H1 (cell line): ENCODE data around the gene BTBD9. TPM values are rescaled to one million over a fixed set of nuclear protein-coding genes. Genes with fewer than 3 reads are reported as not detected.

Experiments
- CTCF ChIA-PET: fragments of 300-600 bp; sonication (Branson Sonifier 250); formaldehyde crosslinking; loops from one replicate; lab custom pipeline; 2021; ENCODE audit not compliant: partially characterized antibody; lab: Charles Lee
- POLR2A ChIA-PET: fragments of 300-600 bp; sonication (Branson Sonifier 250); formaldehyde crosslinking; loops from one replicate; lab custom pipeline; 2021; ENCODE audit warnings: inconsistent platforms; ENCODE audit not compliant: partially characterized antibody; lab: Charles Lee
- DNase-seq, 2 experiments: peaks; one replicate each; pipeline versions ENCODE4 v3.0.0 to v3.0.0-alpha.2; 2010 to 2022; ENCODE audit warnings: low spot score in 2 of 2, low read depth in 1 of 2, mixed read lengths in 1 of 2
- FAIRE-seq: peaks from 2 replicates; lab custom pipeline; 2011; peaks lifted over from hg19 to GRCh38; lab: Jason Lieb, UNC
- H2AFZ ChIP-seq: 2 replicates; pipeline ENCODE4 v1.8.1; 2012; ENCODE audit warnings: low read length, inconsistent platforms
- H2AK5ac ChIP-seq: 2 replicates; pipeline ENCODE4 v1.6.1; 2013; ENCODE audit warnings: low read depth, low read length
- H2BK120ac ChIP-seq: replicated peaks from 2 replicates; pipeline ENCODE3; 2013; ENCODE audit warnings: low read depth, low read length, inconsistent platforms
- H2BK12ac ChIP-seq: 2 replicates; pipeline ENCODE4 v1.6.1; 2013; ENCODE audit warnings: low read depth, low read length
- H2BK15ac ChIP-seq: 2 replicates; pipeline ENCODE4 v1.6.1; 2013; ENCODE audit warnings: low read length
- H2BK20ac ChIP-seq: 2 replicates; pipeline ENCODE4 v1.6.1; 2013; ENCODE audit warnings: low read length
- H2BK5ac ChIP-seq: 2 replicates; pipeline ENCODE4 v1.6.1; 2013; ENCODE audit warnings: low read depth, low read length
- H3K14ac ChIP-seq: 2 replicates; pipeline ENCODE4 v1.6.1; 2013; ENCODE audit warnings: inconsistent platforms; ENCODE audit not compliant: insufficient read length
- H3K18ac ChIP-seq: 2 replicates; pipeline ENCODE4 v1.6.1; 2013; ENCODE audit warnings: low read length; ENCODE audit errors: extremely low read depth
- H3K23ac ChIP-seq: 2 replicates; pipeline ENCODE4 v1.6.1; 2013; ENCODE audit warnings: inconsistent platforms; ENCODE audit not compliant: insufficient read length
- H3K23me2 ChIP-seq: 2 replicates; pipeline ENCODE4 v1.6.1; 2013; ENCODE audit warnings: low read depth, low read length
- H3K27ac ChIP-seq: 2 replicates; pipeline ENCODE4 v1.6.1; 2011; ENCODE audit warnings: low read depth, low read length, inconsistent platforms
- H3K27me3 ChIP-seq, 4 experiments: replicated peaks in 1 of 4; 1 replicate in 1 of 4; 2 replicates in 3 of 4; pipeline versions ENCODE4 v1.6.1 to v1.8.1; 2011 to 2013; ENCODE audit warnings: low read length in 3 of 4, mild to moderate bottlenecking in 3 of 4, inconsistent platforms in 2 of 4, mixed read lengths in 2 of 4, moderate library complexity in 1 of 4; ENCODE audit not compliant: control insufficient read depth in 3 of 4, insufficient read depth in 3 of 4; ENCODE audit errors: extremely low read depth in 1 of 4
- H3K36me3 ChIP-seq, 4 experiments: 2 replicates each; pipeline versions ENCODE4 v1.6.1 to v1.8.1; 2011 to 2013; ENCODE audit warnings: mild to moderate bottlenecking in 4 of 4, low read length in 3 of 4, moderate library complexity in 2 of 4, control low read depth in 1 of 4, inconsistent platforms in 1 of 4; ENCODE audit not compliant: insufficient read depth in 4 of 4, control insufficient read depth in 2 of 4
- H3K4ac ChIP-seq: replicated peaks from 2 replicates; pipeline ENCODE3; 2013; ENCODE audit warnings: low read length, low read depth, mixed read lengths, inconsistent platforms; ENCODE audit not compliant: insufficient read length
- H3K4me1 ChIP-seq, 4 experiments: replicated peaks in 1 of 4; 1 replicate in 1 of 4; 2 replicates in 3 of 4; pipeline versions ENCODE4 v1.6.1 to v1.8.1; 2011 to 2013; ENCODE audit warnings: low read length in 3 of 4, inconsistent platforms in 2 of 4, mixed read lengths in 1 of 4; ENCODE audit not compliant: insufficient read depth in 4 of 4, control insufficient read depth in 3 of 4
- H3K4me2 ChIP-seq, 2 experiments: 2 replicates each; pipeline versions ENCODE4 v1.6.1 to v1.8.1; 2011 to 2013; ENCODE audit warnings: low read depth in 2 of 2, low read length in 2 of 2, control low read depth in 1 of 2, inconsistent platforms in 1 of 2, mild to moderate bottlenecking in 1 of 2; ENCODE audit not compliant: insufficient read depth in 1 of 2
- H3K4me3 ChIP-seq, 4 experiments: fragments of 200-600, 300-600 bp in 1 of 4; sonication (generic), shearing (Covaris generic), sonication (Bioruptor Twin) in 1 of 4; 2 replicates each; pipeline versions ENCODE4 v1.5.1 to v1.8.1; 2011 to 2016; ENCODE audit warnings: low read length in 4 of 4, low read depth in 3 of 4, control low read depth in 2 of 4, inconsistent platforms in 2 of 4, mild to moderate bottlenecking in 2 of 4, mixed read lengths in 1 of 4, moderate library complexity in 1 of 4; ENCODE audit not compliant: insufficient read depth in 2 of 4; ENCODE audit errors: extremely low read depth in 1 of 4
- H3K56ac ChIP-seq: replicated peaks from 2 replicates; pipeline ENCODE3; 2013; ENCODE audit warnings: low read depth, mild to moderate bottlenecking, mixed read lengths, low read length, inconsistent platforms; ENCODE audit not compliant: insufficient read length
- H3K79me1 ChIP-seq: 2 replicates; pipeline ENCODE4 v1.6.1; 2013; ENCODE audit warnings: low read depth, low read length, control low read depth
- H3K79me2 ChIP-seq, 2 experiments: 2 replicates each; pipeline versions ENCODE4 v1.6.1 to v1.8.1; 2012 to 2013; ENCODE audit warnings: low read length in 2 of 2, mild to moderate bottlenecking in 2 of 2, inconsistent platforms in 1 of 2; ENCODE audit not compliant: insufficient read depth in 2 of 2, control insufficient read depth in 1 of 2
- H3K9ac ChIP-seq, 4 experiments: replicated peaks in 1 of 4; 1 replicate in 1 of 4; 2 replicates in 3 of 4; pipeline versions ENCODE4 v1.6.1 to v1.8.1; 2011 to 2013; ENCODE audit warnings: low read depth in 3 of 4, low read length in 3 of 4, control low read depth in 2 of 4, mild to moderate bottlenecking in 2 of 4, moderate library complexity in 2 of 4, inconsistent platforms in 1 of 4; ENCODE audit errors: extremely low read depth in 1 of 4
- H3K9me3 ChIP-seq, 2 experiments: 2 replicates each; pipeline versions ENCODE4 v1.6.1 to v1.8.1; 2012 to 2013; ENCODE audit warnings: mild to moderate bottlenecking in 2 of 2, moderate library complexity in 2 of 2, control low read depth in 1 of 2, inconsistent platforms in 1 of 2, low read depth in 1 of 2, low read length in 1 of 2, mixed read lengths in 1 of 2; ENCODE audit not compliant: insufficient read depth in 2 of 2
- H4K20me1 ChIP-seq, 2 experiments: replicated peaks in 1 of 2; 2 replicates each; pipeline versions ENCODE3 to v1.8.1; 2011 to 2013; ENCODE audit warnings: inconsistent platforms in 2 of 2, low read length in 2 of 2, mild to moderate bottlenecking in 1 of 2; ENCODE audit not compliant: insufficient read depth in 2 of 2, control insufficient read depth in 1 of 2
- H4K5ac ChIP-seq: 2 replicates; pipeline ENCODE4 v1.6.1; 2013; ENCODE audit warnings: low read length, low read depth, mixed read lengths, inconsistent platforms; ENCODE audit not compliant: insufficient read length
- H4K8ac ChIP-seq: 2 replicates; pipeline ENCODE4 v1.8.0; 2013; ENCODE audit warnings: mild to moderate bottlenecking, moderate library complexity, low read length, inconsistent platforms; ENCODE audit not compliant: insufficient read depth; ENCODE audit errors: extremely low read depth
- H4K91ac ChIP-seq: replicated peaks from 2 replicates; pipeline ENCODE3; 2013; ENCODE audit warnings: low read length, mixed read lengths, inconsistent platforms; ENCODE audit not compliant: insufficient read length
- ATF2 ChIP-seq: IDR thresholded peaks from 2 replicates; pipeline ENCODE4 v1.6.1; 2012; ENCODE audit warnings: low read length, inconsistent platforms
- CHD2 ChIP-seq: IDR thresholded peaks from 2 replicates; pipeline ENCODE4 v1.6.1; 2012; ENCODE audit warnings: low read length, improper control_type of control experiment
- CTBP2 ChIP-seq: IDR thresholded peaks from 2 replicates; pipeline ENCODE4 v1.7.0; 2011; ENCODE audit warnings: borderline replicate concordance, mild to moderate bottlenecking, moderate library complexity, mixed read lengths, low read length; ENCODE audit not compliant: insufficient read depth, insufficient read length
- GTF2F1 ChIP-seq: IDR thresholded peaks from 2 replicates; pipeline ENCODE4 v1.6.1; 2012; ENCODE audit warnings: low read depth, low read length, improper control_type of control experiment, borderline replicate concordance
- RFX5 ChIP-seq: IDR thresholded peaks from 2 replicates; pipeline ENCODE4 v1.6.1; 2011; ENCODE audit warnings: low read depth, low read length, improper control_type of control experiment, borderline replicate concordance
- SIN3A ChIP-seq, 2 experiments: IDR thresholded peaks in 1 of 2; conservative IDR thresholded peaks in 1 of 2; 2 replicates each; pipeline ENCODE4 v1.6.1; 2011 to 2012; ENCODE audit warnings: low read length in 2 of 2, improper control_type of control experiment in 1 of 2, low read depth in 1 of 2, mild to moderate bottlenecking in 1 of 2
- TBP ChIP-seq: IDR thresholded peaks from 2 replicates; pipeline ENCODE4 v1.6.1; 2011; ENCODE audit warnings: low read depth, low read length, improper control_type of control experiment
- TEAD4 ChIP-seq: IDR thresholded peaks from 2 replicates; pipeline ENCODE4 v1.6.1; 2012; ENCODE audit warnings: low read depth, low read length, inconsistent platforms, mixed read lengths
- USF2 ChIP-seq: IDR thresholded peaks from 2 replicates; pipeline ENCODE4 v1.6.1; 2011; ENCODE audit warnings: low read length, improper control_type of control experiment
- WGBS, 2 experiments: shearing (Covaris generic) in 1 of 2; methylation state at CpG; one replicate each; pipeline versions ENCODE4 v1.1.6 to v1.1.7; 2013 to 2015; ENCODE audit warnings: low lambda C conversion rate in 2 of 2, mixed read lengths in 2 of 2, inconsistent platforms in 1 of 2, low coverage in 1 of 2, missing lambda C conversion rate in 1 of 2; ENCODE audit not compliant: insufficient replicate concordance in 2 of 2, insufficient coverage in 1 of 2, insufficient read length in 1 of 2; ENCODE audit errors: extremely low coverage in 1 of 2, missing lambda C conversion rate in 1 of 2; 5-methylcytosine and 5-hydroxymethylcytosine counted together
- polyA plus RNA-seq, 7 experiments: library from polyadenylated mRNA; depleted of rRNA in 3 of 7; stranded (reverse) in 5 of 7; unstranded in 2 of 7; fragments of >200 nt in 5 of 7; fragments of 200-250 nt in 2 of 7; gene quantifications; 1 replicate in 5 of 7; 2 replicates in 1 of 7; 4 replicates in 1 of 7; pipeline versions ENCODE4 v1.2.1 to v1.2.3, GENCODE V29; 2011 to 2013; ENCODE audit warnings: missing spikeins in 2 of 7, mixed read lengths in 2 of 7
- total RNA-seq: library from RNA; stranded (reverse); fragmentation: NEBNext Ultra II Directional; extraction: Animal tissue kit (Norgen Biotek cat#: 25700); gene quantifications from 2 replicates; pipeline ENCODE4 v1.2.1, GENCODE V29; 2021

Gene BTBD9
- total and polyA plus RNA-seq, 2 of the 8 experiments (the other 6 are each of a cell fraction or from before 2014, with no cell fraction given), result 0.92 to 4.1 TPM

- Histone ChIP-seq H3K18ac (no peak overlapping the region), H4K5ac (no peak overlapping the region), H3K36me3 (peaks cover 0 to 6% (median 0%) of the 10 kb centered on the region in 4 experiments; a peak in 1 of 8 replicates), H3K79me2 (no peaks in the 10 kb centered on the region), H2AK5ac (no peak overlapping the region), H2BK5ac (no peak overlapping the region), H2BK12ac (no peak overlapping the region), H3K23ac (no peak overlapping the region), H3K9ac (no peak overlapping the region), H2BK20ac (no peak overlapping the region), H4K20me1 (no peaks in the 10 kb centered on the region), H3K27ac (no peak overlapping the region), H3K4me1 (no peaks in the 10 kb centered on the region), H2AFZ (no peak overlapping the region), H3K4me2 (no peak overlapping the region), H4K91ac (no peak overlapping the region), H2BK15ac (no peak overlapping the region), H3K4ac (no peak overlapping the region), H4K8ac (no peak overlapping the region), H3K14ac (no peak overlapping the region), H3K4me3 (no peak overlapping the region), H2BK120ac (no peak overlapping the region), H3K27me3 (no peaks in the 10 kb centered on the region), H3K56ac (no peak overlapping the region), H3K79me1 (no peaks in the 10 kb centered on the region), H3K23me2 (no peaks in the 10 kb centered on the region), H3K9me3 (peaks cover 0 to 6% of the 10 kb centered on the region in 2 experiments; a peak in 1 of 4 replicates)
- TF ChIP-seq GTF2F1 (no peak), TBP (no peak), CHD2 (no peak), CTBP2 (no peak), USF2 (no peak), SIN3A (conservative IDR thresholded peaks at IDR 0.05 in 1 of 2, IDR thresholded peaks at IDR 0.05 in 1 of 2; ENCODE audit: low read depth in 1 of 2, low read length in 2 of 2) (no peak), ATF2 (no peak), TEAD4 (no peak), RFX5 (no peak)
- POLR2A ChIA-PET, result no interaction called here
- WGBS, 2 experiments, result 87% methylated on average over 4 of the region's 4 CpGs; no CpG with 5 or more reads in 1 of the 2 experiments
- CTCF ChIA-PET, result interaction anchor here (0.6 to 1.0 kb wide), 3 partner anchors 11 to 135 kb away, joined by 3 to 5 read pairs (median 5); no protein-coding TSS in a partner anchor
- FAIRE-seq (no peak), DNase-seq (no peak)
Measured at GRCh38 chr6:38127284-38127683, 512.4 kb downstream of the BTBD9 start.
